ENCODE data around the gene TOGARAM2.
"Not testable (repeated sequence)": the region's sequence is repeated elsewhere in the genome, so short reads cannot be mapped to it uniquely, and the experiment has no call there.

The TOGARAM2 gene

DNA sequence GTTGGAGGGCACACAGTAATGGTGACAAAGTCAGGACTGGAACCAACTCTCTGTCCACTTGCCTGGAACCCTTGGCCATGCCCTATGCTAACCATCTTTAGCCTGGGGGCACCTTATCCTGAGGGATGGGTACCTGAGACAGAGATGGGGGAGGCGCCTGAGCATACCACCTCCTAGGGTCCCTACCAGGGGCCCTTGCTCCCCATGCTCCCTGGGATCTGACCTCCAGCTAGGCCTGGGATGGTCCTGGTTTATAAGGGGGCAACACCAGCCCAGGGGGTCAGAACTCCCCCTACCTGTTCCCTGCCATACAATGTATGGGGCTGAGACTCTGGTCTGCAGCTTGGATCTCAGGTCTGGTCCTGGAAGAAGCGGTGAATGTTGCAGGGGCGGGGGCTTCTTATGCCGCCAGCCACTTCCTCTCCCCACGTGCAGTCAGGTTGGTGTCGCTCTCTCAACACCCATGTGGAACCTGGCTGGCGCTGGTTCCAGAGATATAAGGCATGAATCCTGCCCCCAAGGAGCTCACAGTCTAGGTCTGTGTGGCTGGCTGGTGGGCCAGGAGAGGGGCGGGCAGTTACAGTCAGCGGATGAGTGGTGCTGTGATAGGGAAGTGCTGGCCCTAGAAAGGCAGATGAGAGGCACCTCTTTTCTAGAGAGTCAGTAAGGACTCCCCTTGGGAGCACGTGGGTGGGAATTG, 3.8 kb upstream of the TOGARAM2 start:
- H3K36me3 ChIP-seq = no peaks in the 10 kb centered on the region
- H3K4me3 ChIP-seq (ENCODE audit: low read depth in 1 of 2, low read length in 1 of 2) = no peak overlapping the region
- no peaks in the 10 kb centered on the region for H3K9me3 ChIP-seq
- no peaks in the 10 kb centered on the region for H3K4me1 ChIP-seq (ENCODE audit: control insufficient read depth in 1 of 2, insufficient read depth in 1 of 2, low read depth in 1 of 2, low read length in 1 of 2)
- TF ChIP-seq, protein P1, sequence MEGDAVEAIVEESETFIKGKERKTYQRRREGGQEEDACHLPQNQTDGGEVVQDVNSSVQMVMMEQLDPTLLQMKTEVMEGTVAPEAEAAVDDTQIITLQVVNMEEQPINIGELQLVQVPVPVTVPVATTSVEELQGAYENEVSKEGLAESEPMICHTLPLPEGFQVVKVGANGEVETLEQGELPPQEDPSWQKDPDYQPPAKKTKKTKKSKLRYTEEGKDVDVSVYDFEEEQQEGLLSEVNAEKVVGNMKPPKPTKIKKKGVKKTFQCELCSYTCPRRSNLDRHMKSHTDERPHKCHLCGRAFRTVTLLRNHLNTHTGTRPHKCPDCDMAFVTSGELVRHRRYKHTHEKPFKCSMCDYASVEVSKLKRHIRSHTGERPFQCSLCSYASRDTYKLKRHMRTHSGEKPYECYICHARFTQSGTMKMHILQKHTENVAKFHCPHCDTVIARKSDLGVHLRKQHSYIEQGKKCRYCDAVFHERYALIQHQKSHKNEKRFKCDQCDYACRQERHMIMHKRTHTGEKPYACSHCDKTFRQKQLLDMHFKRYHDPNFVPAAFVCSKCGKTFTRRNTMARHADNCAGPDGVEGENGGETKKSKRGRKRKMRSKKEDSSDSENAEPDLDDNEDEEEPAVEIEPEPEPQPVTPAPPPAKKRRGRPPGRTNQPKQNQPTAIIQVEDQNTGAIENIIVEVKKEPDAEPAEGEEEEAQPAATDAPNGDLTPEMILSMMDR (IDR thresholded peaks at IDR 0.05) = no peak
- H3K27ac ChIP-seq = no peak overlapping the region
- no peaks in the 10 kb centered on the region for H3K27me3 ChIP-seq

DNA sequence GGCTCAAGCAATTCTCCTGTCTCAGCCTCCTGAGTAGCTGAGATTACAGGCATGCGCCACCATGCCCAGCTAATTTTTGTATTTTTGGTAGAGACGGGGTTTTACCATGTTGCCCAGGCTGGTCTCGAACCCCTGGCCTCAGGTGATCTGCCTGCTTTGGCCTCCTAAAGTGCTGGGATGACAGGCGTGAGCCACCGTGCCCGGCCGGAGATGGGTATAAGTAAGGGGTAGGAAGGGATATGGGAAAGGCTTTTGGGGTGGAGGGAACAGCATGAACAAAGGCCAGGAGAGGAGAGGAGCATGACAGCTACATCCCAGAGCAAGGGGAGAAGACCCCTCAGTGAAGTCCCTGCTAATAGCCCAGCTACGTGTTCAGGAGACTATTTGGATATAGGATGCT, 3.1 kb upstream of the TOGARAM2 start:
- H3K27ac ChIP-seq = not testable (repeated sequence)

DNA sequence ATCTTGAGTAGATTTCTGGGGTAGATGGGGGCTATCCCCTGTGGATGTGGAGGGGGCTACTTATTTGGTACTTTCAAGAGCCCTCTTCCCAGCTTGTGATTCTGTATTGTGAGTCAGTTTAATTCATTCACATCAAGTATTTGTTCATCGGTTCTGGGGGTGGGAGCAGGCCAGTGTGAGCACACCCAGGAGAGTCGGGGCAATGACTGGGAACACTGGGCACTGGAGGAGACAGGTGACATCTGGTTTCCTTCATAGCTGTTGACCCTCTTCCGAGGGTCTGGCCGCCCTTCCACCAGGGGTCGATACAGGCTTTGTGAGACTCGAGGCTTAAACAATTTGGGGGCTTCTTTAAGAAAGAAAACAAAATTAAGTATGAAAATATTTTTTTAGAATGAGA, 2.5 kb upstream of the TOGARAM2 start:
- H3K9me3 ChIP-seq = no peaks in the 10 kb centered on the region
- no peaks in the 10 kb centered on the region for H3K36me3 ChIP-seq
- TF ChIP-seq, protein P1 (IDR thresholded peaks at IDR 0.05) = no peak
- no peak overlapping the region for H3K4me3 ChIP-seq (ENCODE audit: low read depth in 1 of 2, low read length in 1 of 2)
- H3K27ac ChIP-seq = no peak overlapping the region
- H3K27me3 ChIP-seq = no peaks in the 10 kb centered on the region
- no peaks in the 10 kb centered on the region for H3K4me1 ChIP-seq (ENCODE audit: control insufficient read depth in 1 of 2, insufficient read depth in 1 of 2, low read depth in 1 of 2, low read length in 1 of 2)

More for the DNA sequence above, 3.1 kb upstream of the TOGARAM2 start:
- not testable (repeated sequence) for H3K9me3 ChIP-seq; H3K4me1 ChIP-seq (ENCODE audit: control insufficient read depth in 1 of 2, insufficient read depth in 1 of 2, low read depth in 1 of 2, low read length in 1 of 2); H3K27me3 ChIP-seq; H3K4me3 ChIP-seq (ENCODE audit: low read depth in 1 of 2, low read length in 1 of 2); H3K36me3 ChIP-seq

DNA sequence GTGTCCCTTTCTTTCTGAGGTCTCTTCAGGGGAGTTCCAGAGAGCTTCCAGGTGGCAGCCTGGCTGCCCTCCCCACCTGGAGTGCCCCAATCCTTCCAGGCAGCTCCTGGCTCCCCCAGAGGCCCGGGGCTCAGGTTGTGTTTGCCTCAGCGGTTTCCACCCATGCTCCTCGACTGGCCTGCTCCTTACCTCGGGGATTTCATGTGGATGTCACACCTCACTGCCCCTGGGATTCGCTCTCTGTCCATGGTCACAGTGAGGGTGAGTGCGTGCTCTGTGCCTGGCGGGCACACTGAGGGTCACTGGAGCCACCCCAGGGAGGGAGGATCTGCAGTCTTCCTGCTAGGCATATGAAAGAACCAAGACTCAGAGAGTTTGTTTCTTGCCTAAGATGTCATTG, 2.1 kb upstream of the TOGARAM2 start:
- Histone ChIP-seq H3K27ac (no peak overlapping the region), H3K4me3 (ENCODE audit: low read depth in 1 of 2, low read length in 1 of 2) (no peak overlapping the region), H3K9me3 (no peaks in the 10 kb centered on the region), H3K4me1 (ENCODE audit: control insufficient read depth in 1 of 2, insufficient read depth in 1 of 2, low read depth in 1 of 2, low read length in 1 of 2) (no peaks in the 10 kb centered on the region), H3K36me3 (no peaks in the 10 kb centered on the region), H3K27me3 (no peaks in the 10 kb centered on the region)
- TF ChIP-seq, protein P1 (IDR thresholded peaks at IDR 0.05) = no peak

DNA sequence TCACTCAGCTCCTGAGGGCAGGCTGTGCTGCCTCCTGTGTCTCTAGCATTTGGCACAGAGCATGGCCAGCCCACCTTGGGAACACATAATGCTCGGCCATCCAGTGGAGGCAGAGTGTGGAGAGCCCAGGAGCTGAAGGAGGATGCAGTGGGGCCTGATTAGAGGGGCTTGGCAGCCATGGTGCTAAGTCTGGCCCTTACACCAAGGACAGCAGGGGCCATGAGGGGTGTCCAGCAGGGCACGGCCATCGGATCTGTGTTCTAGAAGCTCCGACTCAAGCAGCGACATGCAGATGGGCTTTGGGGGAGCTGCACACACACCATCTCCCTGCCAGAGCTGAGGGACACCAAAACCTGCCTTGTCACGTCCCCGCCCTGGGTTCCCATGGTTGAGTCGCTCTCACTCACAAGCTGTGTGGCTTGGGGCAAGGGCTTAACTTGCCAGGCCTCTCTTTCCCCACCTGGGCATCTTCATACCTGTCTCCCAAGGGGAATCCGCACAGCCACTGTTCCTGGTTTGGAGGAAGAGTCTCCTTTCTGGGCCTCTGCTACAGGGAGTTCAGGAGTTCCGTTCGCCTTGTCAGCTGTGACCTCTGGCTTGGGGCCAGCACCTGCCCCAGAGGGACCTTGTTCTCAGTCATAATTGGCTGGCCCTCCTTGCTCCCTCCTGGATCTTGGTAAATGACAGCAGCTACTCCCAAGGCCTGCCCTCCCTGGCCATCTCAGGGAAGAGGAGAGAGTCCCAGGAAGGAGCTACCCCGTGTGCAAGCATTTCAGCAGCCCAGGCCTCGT, 1.3 kb upstream of the TOGARAM2 start:
- H3K4me3 ChIP-seq (ENCODE audit: low read depth in 1 of 2, low read length in 1 of 2) = no peak overlapping the region
- no peaks in the 10 kb centered on the region for H3K36me3 ChIP-seq
- H3K9me3 ChIP-seq = no peaks in the 10 kb centered on the region
- H3K4me1 ChIP-seq (ENCODE audit: control insufficient read depth in 1 of 2, insufficient read depth in 1 of 2, low read depth in 1 of 2, low read length in 1 of 2) = no peaks in the 10 kb centered on the region
- H3K27ac ChIP-seq = no peak overlapping the region
- H3K27me3 ChIP-seq = no peaks in the 10 kb centered on the region
- TF ChIP-seq, protein P1 (IDR thresholded peaks at IDR 0.05) = no peak

DNA sequence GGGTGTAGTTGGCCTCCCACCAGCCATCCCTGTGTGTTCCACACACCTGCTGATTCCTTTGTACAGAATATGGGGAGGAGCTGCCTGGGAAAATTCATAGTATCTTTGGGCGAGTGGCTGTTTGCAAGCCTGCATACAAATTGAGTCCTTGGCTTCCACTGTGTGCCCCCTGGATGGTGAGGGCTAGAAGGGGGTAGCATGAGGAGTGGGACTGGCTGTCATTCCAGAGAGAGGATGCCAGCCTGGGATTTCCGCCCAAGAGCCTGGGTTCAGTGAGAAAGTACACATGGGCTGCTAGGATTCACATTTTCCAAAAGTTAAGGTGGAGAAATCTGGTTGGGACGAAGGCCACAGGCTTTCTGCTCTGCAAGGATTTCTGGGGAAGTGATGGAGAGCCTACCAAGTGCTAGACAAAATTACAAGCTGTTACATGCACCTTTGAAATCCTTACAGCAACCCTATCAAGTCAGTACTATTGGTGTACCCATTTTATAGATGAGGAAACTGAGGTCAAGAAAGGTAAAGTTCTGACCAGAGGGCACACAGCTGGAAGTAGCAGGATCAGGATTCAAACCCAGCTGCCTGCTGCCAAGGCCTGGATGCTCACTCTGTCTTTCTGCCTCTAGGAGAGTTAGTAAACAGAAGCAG, 606 bp upstream of the TOGARAM2 start:
- Histone ChIP-seq H3K9me3 (no peaks in the 10 kb centered on the region), H3K27ac (no peak overlapping the region), H3K4me3 (ENCODE audit: low read depth in 1 of 2, low read length in 1 of 2) (no peak overlapping the region), H3K36me3 (no peaks in the 10 kb centered on the region), H3K27me3 (no peaks in the 10 kb centered on the region), H3K4me1 (ENCODE audit: control insufficient read depth in 1 of 2, insufficient read depth in 1 of 2, low read depth in 1 of 2, low read length in 1 of 2) (no peaks in the 10 kb centered on the region)
- TF ChIP-seq, protein P1 (IDR thresholded peaks at IDR 0.05) = no peak
